Activated B cell treated with CpG ODN at 0.5 μM for 24 hours (primary cell): ENCODE data around the gene HUS1. TPM values are rescaled to one million over a fixed set of nuclear protein-coding genes. Genes with fewer than 3 reads are reported as not detected.
"Not testable (repeated sequence)": the region's sequence is repeated elsewhere in the genome, so short reads cannot be mapped to it uniquely, and the experiment has no call there.

ENCODE experiments used
- ATAC-seq: fragments of 200-7000 bp; cut with Tn5 transposase; one replicate; pipeline ENCODE4 v1.10.0; 2021; ENCODE audit warnings: low read depth, mild to moderate bottlenecking, moderate library complexity
- CTCF ChIA-PET: fragments of 350-600 bp; sonication (Branson Sonifier 250); formaldehyde crosslinking; loops from one replicate; lab custom pipeline; 2021; ENCODE audit warnings: antibody characterized with exemption; lab: Charles Lee
- POLR2A ChIA-PET: fragments of 350-600 bp; sonication (Branson Sonifier 250); formaldehyde crosslinking; loops from one replicate; lab custom pipeline; 2021; ENCODE audit warnings: antibody characterized with exemption; lab: Charles Lee
- DNase-seq: peaks from one replicate; pipeline ENCODE4 v3.0.0; 2022
- H3K27ac Mint-ChIP-seq: one replicate; pipeline ENCODE4 v1.8.0; 2020; ENCODE audit warnings: mixed read lengths
- H3K27me3 Mint-ChIP-seq: one replicate; pipeline ENCODE4 v1.8.0; 2021; ENCODE audit warnings: mixed read lengths
- H3K36me3 Mint-ChIP-seq: one replicate; pipeline ENCODE4 v1.8.0; 2021; ENCODE audit warnings: low read depth, mixed read lengths
- H3K4me1 Mint-ChIP-seq: one replicate; pipeline ENCODE4 v1.8.0; 2021; ENCODE audit warnings: mixed read lengths
- H3K4me3 Mint-ChIP-seq: one replicate; pipeline ENCODE4 v1.8.0; 2020; ENCODE audit warnings: mild to moderate bottlenecking, mixed read lengths
- H3K9me3 Mint-ChIP-seq: one replicate; pipeline ENCODE4 v1.8.0; 2020; ENCODE audit warnings: mixed read lengths
- CTCF ChIP-seq: fragments of 200-600 bp; IDR thresholded peaks from one replicate; pipeline ENCODE4 v1.8.0; 2022; ENCODE audit warnings: antibody characterized with exemption, mild to moderate bottlenecking
- intact Hi-C: fragments of 100-400 bp; cut with micrococcal nuclease; formaldehyde crosslinking; loops from one replicate; pipeline ENCODE4 v1.15.1; 2024
- total RNA-seq: library from RNA; stranded (reverse); gene quantifications from 2 replicates; pipeline ENCODE4 v1.2.3, GENCODE V29; 2022

Gene HUS1
- total RNA-seq, 1 donor from 2014 or later: 42.5 TPM

GRCh38 chr7:47991741-47992311 lies 12.4 kb upstream of the HUS1 start:
- DNase-seq (peak; percentile 78), ATAC-seq (peak; percentile 98)
- Mint-ChIP-seq H3K4me3 (peak overlapping the region; percentile 97), H3K4me1 (peaks cover 14% of the 10 kb centered on the region), H3K36me3 (peaks cover 2% of the 10 kb centered on the region), H3K27ac (peak overlapping the region; percentile 82), H3K27me3 (no peaks in the 10 kb centered on the region), H3K9me3 (no peaks in the 10 kb centered on the region)
- peak; percentile 40 for TF ChIP-seq CTCF
- intact Hi-C loops: loop anchor here (1.0 to 2.0 kb wide), 5 partner anchors 13 to 118 kb away; partner anchors contain the start of genes C7orf57 and HUS1
- ChIA-PET POLR2A (interaction anchor here (0.6 to 1.8 kb wide), 6 partner anchors 9 to 118 kb away, joined by 3 to 11 read pairs (median 4); no protein-coding TSS in a partner anchor), CTCF (interaction anchor here (0.6 to 3.5 kb wide), 24 partner anchors 9 to 726 kb away, joined by 3 to 108 read pairs (median 4); no protein-coding TSS in a partner anchor)

DNA sequence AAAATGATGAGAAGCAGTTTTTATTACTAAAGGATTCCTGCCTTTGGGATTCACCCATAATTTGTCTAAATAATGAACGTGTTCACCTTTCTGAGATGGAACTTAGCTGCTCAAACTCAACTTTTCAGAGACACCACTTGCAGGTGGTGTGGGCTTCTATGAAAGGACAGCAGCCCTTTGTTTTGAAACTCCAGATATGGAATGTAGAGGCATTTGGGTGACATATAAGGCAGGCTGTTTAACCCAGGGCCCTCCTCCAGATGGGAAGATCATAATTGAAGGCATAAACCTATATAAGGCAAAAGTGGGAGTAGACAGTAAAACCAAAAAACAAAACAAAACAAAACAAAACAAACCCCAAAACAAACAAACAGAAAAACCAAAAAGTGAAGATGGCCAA lies 11.9 kb upstream of the HUS1 start:
- H3K9me3 Mint-ChIP-seq: no peaks in the 10 kb centered on the region
- ChIA-PET POLR2A (interaction anchor here (1.2 to 1.8 kb wide), 4 partner anchors 9 to 119 kb away, joined by 3 to 11 read pairs (median 6); no protein-coding TSS in a partner anchor), CTCF (interaction anchor here (0.6 to 3.5 kb wide), 22 partner anchors 8 to 135 kb away, joined by 3 to 108 read pairs (median 4); no protein-coding TSS in a partner anchor)
- DNase-seq (no peak), ATAC-seq (no peak)
- no peak for TF ChIP-seq CTCF
- intact Hi-C loops: loop anchor here (1.0 kb wide), 4 partner anchors 12 to 119 kb away; partner anchors contain the start of gene HUS1
- H3K27me3 Mint-ChIP-seq: no peaks in the 10 kb centered on the region
- H3K36me3 Mint-ChIP-seq: peaks cover 2% of the 10 kb centered on the region
- peak overlapping the region; percentile 82 for H3K27ac Mint-ChIP-seq
- peak overlapping the region; percentile 97 for H3K4me3 Mint-ChIP-seq
- H3K4me1 Mint-ChIP-seq: peaks cover 14% of the 10 kb centered on the region

GRCh38 chr7:47990592-47990991 lies 11.2 kb upstream of the HUS1 start:
- ChIA-PET POLR2A (interaction anchor here (1.8 kb wide), 1 partner anchor 94 kb away, joined by 9 read pairs; no protein-coding TSS in a partner anchor), CTCF (interaction anchor here (0.6 to 3.5 kb wide), 9 partner anchors 14 to 485 kb away, joined by 3 to 108 read pairs (median 3); no protein-coding TSS in a partner anchor)
- peaks cover 14% of the 10 kb centered on the region for H3K4me1 Mint-ChIP-seq
- DNase-seq: no peak
- intact Hi-C loops: no loop called here
- H3K9me3 Mint-ChIP-seq: no peaks in the 10 kb centered on the region
- no peak for ATAC-seq
- no peaks in the 10 kb centered on the region for H3K27me3 Mint-ChIP-seq
- peaks cover 2% of the 10 kb centered on the region for H3K36me3 Mint-ChIP-seq
- TF ChIP-seq CTCF: no peak
- H3K4me3 Mint-ChIP-seq: no peak overlapping the region
- no peak overlapping the region for H3K27ac Mint-ChIP-seq

GRCh38 chr7:47989607-47990400 lies 10.4 kb upstream of the HUS1 start:
- CTCF ChIA-PET: interaction anchor here (0.6 to 3.5 kb wide), 4 partner anchors 92 to 122 kb away, joined by 3 to 108 read pairs (median 12); no protein-coding TSS in a partner anchor
- intact Hi-C loops, H3K36me3 Mint-ChIP-seq, H3K27ac Mint-ChIP-seq, POLR2A ChIA-PET, ATAC-seq, H3K27me3 Mint-ChIP-seq, DNase-seq, H3K4me3 Mint-ChIP-seq, H3K9me3 Mint-ChIP-seq: not testable (repeated sequence)
- peaks cover 14% of the 10 kb centered on the region for H3K4me1 Mint-ChIP-seq

DNA sequence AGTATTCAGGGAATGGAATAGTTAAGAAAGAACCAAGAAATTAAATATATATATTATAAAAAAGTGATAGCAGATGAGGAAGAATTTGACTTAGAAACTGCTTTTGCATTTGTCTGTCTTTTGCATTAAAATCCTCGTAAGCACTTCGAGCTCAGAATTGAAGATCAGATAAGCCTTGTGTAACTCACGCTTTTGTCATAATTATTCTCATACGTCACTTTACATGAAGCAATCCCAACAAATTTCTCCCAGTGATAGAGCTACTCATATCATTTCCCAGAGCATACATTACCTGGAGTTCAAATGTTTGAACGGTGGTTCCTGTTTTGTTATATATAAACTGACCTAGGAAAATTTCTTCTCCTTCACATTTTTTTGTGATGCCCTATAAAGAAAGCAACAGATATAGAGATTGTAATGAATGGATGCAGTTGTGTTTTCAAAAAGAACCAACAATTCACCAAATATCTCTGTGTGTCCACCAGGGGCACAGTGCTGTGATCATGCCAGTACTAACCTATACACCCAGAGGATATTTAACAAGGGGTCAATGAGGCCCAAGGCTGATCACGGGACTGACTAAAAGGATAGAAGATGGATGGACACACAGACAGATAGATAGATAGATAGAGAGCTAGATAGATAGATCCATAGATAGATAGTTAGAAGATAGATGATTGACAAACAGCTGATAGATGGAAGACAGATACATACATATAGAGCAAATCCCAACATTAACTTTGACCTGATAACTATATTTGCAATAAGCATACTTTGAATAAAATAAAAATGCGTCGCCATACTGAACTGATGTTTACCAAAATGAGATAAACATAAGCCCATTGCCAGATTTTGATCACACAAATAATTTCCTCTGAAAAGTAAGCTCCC lies 9.3 kb upstream of the HUS1 start:
- Mint-ChIP-seq H3K27ac (no peak overlapping the region), H3K36me3 (peaks cover 2% of the 10 kb centered on the region), H3K4me1 (peaks cover 14% of the 10 kb centered on the region), H3K27me3 (no peaks in the 10 kb centered on the region), H3K9me3 (no peaks in the 10 kb centered on the region), H3K4me3 (no peak overlapping the region)
- CTCF ChIA-PET: interaction anchor here (0.8 to 2.5 kb wide), 3 partner anchors 44 to 121 kb away, joined by 3 to 20 read pairs (median 3); no protein-coding TSS in a partner anchor
- intact Hi-C loops: no loop called here
- ATAC-seq: no peak
- no peak for TF ChIP-seq CTCF
- DNase-seq: no peak
- POLR2A ChIA-PET: no interaction called here
